ENCODE results near the gene DIAPH3.
"Not testable (repeated sequence)": the region's sequence is repeated elsewhere in the genome, so short reads cannot be mapped to it uniquely, and the experiment has no call there.

Gene DIAPH3, protein sequence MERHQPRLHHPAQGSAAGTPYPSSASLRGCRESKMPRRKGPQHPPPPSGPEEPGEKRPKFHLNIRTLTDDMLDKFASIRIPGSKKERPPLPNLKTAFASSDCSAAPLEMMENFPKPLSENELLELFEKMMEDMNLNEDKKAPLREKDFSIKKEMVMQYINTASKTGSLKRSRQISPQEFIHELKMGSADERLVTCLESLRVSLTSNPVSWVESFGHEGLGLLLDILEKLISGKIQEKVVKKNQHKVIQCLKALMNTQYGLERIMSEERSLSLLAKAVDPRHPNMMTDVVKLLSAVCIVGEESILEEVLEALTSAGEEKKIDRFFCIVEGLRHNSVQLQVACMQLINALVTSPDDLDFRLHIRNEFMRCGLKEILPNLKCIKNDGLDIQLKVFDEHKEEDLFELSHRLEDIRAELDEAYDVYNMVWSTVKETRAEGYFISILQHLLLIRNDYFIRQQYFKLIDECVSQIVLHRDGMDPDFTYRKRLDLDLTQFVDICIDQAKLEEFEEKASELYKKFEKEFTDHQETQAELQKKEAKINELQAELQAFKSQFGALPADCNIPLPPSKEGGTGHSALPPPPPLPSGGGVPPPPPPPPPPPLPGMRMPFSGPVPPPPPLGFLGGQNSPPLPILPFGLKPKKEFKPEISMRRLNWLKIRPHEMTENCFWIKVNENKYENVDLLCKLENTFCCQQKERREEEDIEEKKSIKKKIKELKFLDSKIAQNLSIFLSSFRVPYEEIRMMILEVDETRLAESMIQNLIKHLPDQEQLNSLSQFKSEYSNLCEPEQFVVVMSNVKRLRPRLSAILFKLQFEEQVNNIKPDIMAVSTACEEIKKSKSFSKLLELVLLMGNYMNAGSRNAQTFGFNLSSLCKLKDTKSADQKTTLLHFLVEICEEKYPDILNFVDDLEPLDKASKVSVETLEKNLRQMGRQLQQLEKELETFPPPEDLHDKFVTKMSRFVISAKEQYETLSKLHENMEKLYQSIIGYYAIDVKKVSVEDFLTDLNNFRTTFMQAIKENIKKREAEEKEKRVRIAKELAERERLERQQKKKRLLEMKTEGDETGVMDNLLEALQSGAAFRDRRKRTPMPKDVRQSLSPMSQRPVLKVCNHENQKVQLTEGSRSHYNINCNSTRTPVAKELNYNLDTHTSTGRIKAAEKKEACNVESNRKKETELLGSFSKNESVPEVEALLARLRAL

DNA sequence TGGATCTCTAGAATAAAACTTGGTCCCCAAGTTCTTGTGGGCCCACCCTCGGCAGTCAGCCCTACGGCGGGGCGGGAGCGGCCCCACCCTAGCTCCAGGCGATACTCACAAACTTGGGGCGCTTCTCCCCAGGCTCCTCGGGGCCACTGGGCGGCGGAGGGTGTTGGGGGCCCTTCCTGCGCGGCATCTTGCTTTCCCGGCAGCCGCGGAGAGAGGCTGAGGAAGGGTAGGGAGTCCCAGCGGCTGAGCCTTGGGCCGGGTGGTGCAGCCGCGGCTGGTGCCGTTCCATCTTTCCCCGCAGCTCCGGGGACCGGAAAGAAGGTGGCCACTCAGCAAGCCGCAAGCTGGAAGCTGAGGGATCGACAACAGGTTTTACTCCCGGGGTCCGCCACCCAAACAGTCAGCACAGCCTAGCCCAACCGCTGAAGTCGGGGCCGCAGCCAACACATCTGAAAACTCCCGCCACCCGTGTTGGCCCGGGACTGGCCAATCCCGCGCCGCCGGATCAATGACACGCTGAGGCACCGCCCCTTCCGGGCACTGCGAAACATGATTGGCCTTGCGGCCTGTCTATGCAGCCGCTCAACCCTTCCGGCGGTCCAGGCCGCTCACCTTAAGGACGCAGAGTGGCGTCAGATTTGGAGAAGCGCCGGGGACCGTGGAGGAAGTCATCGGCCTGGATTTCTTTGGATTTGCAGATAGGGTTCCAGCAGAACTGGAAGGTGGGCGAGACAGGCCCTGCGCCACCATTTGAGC, at the start of gene DIAPH3:
DIAPH3 (minus strand) TSS at position 451 of the 756 bp plus-strand sequence; CDS start at position 289, 162 bp downstream.
- peak; percentile 96 for DNase-seq

DNA sequence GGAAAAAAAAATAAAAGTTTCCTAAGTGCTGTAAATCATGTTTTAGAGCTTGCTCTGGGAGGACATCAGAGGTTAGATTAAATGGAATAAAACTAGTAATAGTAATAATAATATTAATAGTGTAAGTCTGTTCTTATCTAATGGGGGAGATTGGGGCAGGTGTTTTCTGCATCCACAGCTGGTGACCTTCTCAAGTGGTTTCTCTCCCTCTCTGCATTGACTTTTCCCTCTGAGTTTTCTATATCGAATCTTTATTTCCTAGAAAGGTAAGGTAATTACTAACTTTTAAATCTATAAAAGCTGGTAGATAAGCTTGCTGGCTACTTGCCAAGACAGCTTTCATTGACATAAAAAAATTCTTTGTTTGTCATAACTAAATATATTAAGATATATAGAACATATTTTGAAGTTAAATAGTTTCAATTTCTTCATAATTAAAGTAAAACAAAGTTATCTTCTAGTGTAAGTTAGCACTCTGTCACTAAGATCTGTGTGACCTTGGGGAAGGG, 49.6 kb upstream of the DIAPH3 start:
- no peak for DNase-seq

DNA sequence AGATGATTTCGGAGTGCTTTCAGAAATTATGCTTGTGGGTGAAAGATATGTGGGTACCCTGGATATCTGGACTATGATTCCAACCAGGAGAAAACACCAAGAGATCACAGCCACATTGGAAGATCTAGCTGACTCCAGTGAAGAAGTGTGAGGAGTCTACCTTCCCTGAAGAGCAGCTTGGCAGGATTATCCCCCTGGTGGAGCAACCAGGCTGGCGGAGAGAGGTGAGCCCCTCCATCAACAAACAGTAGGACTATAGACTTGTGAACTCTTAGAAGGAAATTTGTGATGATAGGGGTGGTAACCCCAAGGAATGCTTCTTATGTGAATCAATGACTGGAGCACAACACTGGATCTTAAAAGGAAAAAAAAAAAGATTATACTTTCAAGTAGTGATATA, 47.8 kb upstream of the DIAPH3 start:
- no peak for DNase-seq

DNA sequence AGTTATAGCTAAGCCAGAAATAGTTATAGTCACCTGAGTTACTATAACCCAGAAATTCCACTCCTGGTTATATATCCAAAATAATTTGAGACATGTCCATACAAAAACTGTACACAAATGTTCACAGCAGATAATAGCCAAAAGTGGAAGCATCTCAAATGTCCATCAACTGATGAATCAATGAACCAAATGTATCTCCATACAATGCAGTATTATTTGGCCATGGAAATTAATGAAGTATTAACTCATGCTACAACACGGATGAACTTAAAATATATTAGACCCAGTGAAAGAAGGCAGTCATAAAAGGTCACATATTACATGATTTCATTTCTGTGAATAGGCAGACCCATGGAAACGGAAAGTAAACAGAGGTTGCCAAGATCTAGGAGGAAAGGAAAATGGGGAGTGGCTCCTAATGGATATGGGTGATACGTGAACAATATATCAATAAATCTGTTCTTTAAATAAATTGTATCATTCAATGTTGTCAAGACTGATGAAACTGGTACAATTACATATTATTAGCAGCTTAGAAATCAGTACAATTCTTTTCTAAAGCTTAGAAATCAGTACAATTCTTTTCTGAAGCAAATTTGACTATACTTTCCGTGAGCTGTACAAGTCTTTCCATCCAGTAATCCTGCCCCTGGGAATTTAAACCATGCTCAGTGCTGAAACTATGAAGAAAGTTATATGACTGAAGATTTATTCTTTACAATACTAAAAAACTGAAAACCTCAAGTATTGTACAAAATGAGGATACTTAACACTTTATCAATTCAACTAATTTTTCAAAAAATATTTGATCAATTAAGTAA, 47.0 kb upstream of the DIAPH3 start:
- DNase-seq, result no peak

DNA sequence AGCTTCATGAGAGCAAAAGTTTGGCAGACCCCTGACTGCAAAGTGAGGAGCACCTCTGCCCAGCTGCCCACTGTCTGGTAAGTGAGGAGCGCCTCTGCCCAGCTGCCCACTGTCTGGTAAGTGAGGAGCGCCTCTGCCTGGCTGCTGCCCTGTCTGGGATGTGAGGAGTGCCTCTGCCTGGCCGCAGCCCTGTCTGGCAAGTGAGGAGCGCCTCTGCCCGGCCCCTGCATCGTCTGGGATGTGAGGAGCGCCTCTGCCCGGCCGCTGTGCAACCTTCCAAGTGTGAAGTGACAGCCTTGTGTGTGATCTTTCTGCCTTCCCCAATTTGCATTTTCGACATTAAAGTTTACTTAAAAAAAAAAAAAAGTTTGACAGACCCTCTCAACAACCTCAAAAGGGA, 41.8 kb upstream of the DIAPH3 start:
- DNase-seq, result not testable (repeated sequence)

DNA sequence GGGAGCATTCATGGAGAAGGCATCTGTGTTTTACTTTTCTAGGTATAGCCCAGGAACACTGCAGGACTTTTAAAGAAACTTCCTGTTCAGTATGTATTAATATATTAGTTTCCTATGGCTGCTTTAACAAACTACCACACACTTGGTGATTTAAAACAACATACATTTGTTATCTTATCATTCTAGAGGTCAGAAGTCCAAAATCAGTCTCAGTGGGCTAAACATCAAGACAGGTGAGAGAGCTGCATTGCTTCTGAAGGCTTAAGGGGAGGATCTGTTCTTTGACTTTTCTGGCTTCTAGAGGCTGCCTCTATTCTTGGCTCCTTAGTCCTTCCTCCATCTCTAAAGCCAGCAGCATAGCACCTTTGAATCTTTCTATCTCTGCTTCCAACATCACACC, 37.6 kb upstream of the DIAPH3 start:
- no peak for DNase-seq

DNA sequence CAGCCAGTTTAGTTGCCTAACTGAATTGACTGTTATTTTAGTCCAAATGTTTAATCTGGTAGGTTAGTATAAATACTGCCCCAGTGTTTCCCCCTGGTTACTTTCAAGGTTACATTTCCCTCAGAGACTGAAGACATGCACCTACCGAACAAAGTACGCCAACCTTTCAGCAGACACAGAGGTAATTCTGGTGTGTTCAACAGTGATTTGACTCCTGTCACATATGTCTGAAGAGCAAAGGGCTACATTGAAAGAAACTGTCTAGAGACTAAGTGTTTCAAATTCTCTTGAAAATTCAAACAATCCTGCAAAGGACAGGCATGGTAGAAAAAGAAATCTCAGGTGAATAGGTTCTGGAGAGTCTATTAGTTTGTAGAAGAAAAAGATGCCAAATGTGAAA, 32.2 kb upstream of the DIAPH3 start:
- not testable (repeated sequence) for DNase-seq

DNA sequence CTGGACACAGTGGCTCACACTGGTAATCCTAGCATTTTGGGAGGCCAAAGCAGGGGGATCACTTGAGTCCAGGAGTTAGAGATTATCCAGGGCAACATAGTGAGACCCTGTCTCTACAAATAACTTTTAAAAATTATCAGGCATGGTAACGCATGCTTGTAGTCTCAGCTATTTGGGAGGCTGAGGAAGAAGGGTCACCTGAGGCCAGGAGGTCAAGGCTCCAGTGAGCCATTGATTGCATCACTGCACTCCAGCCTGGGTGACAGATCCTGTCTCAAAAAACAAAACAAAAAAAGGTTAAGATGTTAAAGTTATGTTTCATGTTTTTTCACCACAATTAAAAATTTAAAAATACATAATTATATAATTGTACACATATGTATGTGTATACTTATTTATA, 19.2 kb upstream of the DIAPH3 start:
- DNase-seq, result no peak

DNA sequence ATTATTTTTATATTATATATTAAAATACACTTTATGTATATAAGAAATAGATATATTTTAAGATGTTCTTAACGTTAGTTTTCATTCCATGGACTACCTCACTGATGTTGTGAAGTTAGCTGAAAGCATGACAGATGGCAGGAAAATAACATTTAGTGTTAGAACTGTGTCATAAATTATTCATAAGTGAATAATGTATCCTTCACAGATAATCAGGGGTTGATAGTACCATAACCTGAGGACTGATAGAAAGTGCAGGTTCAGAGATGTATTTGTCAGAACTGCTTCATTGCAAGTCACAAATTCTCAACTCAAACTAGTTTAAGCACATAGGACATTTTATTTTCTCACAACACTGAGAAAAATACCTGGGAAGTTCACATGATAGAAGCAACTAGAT, 14.6 kb upstream of the DIAPH3 start:
- DNase-seq, result no peak

DNA sequence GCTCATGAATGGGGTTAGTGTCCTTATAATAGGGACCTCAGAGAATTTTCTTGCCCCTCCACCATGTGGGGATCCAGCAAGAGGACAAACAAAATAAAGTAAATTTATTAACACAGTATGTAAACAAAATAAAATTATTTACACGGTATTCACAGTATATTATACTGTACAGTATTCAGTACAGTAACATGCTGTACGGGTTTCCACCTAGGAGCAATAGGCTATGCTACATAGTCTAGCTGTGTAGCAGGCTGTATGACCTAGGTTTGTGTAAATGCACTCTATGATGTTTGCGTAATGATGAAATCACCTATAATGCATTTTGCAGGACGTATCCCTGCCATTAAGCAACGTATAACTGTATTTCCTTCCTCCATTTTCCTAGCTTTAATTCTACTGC, 11.8 kb upstream of the DIAPH3 start:
- DNase-seq, result no peak

DNA sequence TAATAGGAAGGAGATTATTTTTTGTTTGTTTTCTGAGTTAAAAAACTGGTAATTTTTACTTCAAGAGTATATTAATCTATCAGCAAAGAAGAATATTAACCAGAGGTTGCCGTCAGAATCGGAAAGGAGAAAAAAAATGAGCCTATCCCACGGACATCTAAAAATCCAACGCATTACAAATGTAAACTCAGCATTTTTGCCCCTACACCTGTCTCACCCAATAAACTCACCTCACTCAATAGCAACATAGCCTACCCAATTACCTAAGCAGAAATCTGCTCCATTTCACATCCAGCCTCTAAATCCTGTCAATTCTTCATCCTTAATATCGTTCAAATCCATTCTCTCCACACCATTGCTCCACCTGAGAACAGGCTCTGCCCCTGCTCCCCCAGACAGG, 10.4 kb upstream of the DIAPH3 start:
- DNase-seq, result no peak

DNA sequence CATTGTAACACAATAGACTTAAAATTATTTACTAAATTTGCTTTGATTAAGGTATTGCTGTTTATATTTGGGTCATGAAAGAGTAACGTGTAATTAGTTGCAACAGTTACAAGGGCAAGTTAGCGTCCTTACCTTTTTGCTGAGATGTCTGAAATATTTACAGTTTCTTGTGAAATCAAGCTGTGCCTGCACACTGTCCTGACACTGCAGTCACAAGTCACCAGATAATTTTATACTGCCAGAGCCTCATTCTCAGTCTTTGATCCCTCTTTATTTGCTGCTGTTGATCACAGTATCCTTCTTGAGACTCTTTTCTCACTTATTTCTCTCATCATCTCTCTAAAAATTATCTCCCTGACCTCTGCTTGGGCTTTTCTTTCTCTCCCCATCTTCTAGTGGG, 8.4 kb upstream of the DIAPH3 start:
- DNase-seq, result no peak

DNA sequence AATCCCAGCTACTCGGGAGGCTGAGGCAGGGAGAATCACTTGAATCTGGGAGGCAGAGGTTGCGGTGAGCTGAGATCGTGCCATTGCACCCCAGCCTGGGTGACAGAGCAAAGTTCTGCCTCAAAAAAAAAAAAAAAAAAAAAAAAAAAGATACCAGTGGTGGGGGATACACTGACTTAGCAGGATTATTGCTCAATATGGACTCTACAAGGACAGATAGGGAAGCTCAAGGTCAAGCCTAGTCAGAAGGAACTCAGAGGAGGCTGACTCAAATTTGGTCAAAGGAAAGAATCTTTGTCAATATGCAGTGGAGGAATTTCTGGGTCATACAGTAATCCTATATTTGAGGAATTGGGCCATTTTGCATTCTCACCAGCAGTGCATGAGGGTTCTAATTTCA, 6.7 kb upstream of the DIAPH3 start:
- DNase-seq, result no peak

DNA sequence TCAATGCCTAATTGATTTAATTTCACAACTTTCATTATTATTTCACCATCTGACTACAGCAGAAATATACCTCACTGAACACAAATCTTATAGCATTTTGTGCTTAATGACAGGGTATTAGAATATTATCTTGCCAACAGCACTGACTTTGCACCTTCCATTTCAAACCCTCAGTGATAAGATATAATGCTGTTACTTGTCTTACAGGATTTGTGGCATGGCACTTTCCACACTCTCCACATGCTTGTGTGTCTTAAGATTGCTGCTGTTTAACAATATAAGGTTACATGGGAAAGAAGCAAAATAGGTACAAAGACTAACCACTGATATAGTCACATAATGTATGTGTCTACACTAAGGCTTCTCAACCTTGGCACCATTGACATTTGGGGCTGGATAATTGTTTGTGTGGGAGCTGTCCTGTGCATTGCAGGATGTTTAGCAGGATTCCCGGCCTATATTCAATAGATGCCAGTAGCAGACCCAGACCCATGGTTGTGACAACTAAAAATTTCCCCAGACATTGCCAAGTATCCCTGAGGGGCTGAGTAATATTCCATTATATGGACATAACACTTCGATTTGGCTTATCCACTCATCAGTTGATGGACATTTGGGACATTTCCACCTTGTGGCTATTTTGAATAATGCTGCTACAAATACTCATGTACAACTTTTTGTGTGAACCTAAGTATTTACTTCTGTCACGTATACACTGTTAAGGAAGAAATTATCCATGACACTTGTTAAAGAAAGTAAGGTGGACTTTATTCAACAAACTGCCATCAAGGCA, 5.7 kb upstream of the DIAPH3 start:
- no peak for DNase-seq

DNA sequence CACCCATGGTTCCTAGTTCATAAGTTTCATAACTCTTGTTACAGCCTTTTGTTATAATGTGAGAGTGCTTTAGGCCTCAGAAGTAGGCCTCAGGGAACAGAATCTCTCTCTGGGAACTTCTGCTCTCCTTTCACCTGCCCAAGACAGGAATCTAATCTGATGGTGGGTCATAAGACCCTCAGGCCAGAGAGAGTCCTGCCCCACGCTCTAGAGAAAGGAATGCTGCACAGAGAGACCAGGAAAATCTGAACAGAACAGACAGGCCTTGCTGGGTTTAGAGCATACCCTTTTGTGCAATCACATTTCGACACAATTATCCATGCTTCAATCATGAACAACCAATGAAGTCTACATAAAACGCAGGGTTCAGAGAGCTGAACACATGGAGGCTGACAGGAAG, 3.4 kb upstream of the DIAPH3 start:
- DNase-seq, result no peak

DNA sequence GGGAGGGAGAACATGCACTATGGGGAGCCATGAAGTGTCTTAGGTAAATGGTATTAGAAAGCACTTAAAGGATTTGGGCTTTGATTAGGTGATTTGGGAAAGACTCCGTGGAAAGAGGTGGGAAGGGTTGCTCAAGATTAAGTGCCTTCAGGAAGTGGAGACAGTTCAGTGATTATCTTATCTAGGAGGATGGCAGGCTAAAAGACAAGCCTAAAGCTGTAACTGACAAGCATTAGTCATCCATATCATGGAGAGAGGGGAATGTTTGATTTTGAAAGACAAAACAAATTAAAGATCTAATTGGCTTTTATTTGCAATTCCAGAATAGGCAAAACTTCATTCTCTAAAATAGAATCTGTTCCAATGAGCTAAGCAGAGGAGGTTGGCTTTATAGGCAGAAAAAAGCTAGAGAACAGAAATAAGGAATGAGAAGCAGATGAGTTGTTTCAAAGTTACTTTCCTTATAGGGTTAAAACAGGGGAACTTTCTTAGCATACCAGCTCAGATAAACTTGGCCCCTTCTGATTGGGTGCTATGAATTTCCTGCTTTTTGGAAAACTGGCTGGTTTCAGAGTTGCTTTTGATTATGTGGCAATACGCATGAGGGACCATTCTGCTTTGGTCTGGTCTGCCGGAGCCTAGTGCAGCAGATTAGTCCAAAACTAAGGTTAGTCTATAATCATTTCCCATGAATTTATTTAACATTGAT, 1.8 kb upstream of the DIAPH3 start:
- no peak for DNase-seq

DNA sequence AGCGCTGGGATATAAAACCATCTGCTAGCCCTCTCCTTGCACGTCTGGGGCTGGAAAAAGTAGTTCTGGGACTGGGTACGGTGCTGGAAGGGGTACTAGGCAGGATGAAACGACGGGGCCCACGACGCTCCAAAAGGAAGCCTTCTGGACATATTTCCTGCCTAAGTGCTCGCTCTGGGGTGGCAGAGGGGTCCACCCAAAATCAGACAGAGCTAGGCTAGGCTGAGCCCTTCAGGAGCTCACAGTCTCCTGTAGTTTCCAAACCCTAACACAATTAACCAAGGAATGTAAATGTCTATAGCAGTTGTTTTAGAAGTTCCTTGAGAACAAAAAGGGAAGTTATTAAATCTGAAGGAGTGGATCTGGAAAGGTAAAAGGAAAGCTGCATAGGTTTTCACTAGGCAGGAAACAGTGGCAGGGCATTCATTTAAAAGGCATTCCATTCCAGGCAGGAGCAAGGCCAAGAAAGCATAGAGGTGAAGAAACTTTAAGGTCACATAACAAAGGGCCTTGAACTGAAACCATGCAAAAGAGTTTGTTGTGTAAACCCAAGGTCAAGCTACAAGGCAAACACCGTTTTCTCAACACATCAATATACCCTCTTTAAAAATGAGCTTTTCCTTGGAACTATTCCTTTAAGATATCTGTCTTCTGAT, 634 bp upstream of the DIAPH3 start:
- DNase-seq, result no peak

DNA sequence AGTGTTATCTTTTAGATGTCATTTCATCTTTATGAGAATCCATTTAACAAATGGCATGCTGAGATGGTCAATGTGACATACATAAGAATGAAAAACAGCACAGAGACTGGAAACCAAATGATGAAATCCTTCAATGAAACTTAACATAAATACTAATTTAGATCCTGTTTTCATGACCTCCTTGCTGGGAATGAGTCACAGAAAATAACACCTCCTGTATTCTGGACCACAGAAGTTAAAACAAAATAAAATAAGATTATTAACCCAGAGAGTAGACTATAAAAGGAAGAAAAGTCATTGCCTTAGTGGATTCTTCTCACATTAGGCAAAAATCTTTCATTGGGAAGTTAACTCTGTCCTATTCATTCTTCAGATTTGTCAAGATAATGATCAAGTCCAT, 1.6 kb downstream of the DIAPH3 start:
- DNase-seq, result peak; percentile 24

DNA sequence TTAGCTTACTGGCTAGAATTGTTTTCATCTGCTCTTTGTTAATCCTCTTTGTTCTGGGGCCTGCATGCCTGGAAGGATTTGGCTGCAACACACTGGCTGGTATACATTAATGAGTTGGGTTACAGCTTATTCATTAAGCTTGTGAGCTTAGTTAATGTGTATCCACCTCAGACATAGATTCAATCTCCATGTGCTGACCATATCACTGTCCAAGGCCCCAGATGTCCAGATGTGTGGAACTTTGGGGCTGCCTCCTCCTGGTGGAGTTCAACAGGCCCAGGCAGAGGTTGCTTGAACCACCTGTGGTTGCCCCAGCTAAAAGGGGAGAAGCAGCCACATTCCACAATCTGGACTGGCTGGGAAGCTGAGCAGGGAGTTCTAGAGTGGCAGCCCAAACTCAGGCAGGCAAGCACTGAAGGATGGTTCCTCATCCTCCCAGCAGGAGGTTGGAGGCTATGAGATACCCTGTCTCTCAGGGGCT, 5.4 kb downstream of the DIAPH3 start:
- DNase-seq, result no peak
